GM19351 (cell line): ENCODE measurements around the gene PLEKHA6.
"Not testable (repeated sequence)": the region's sequence is repeated elsewhere in the genome, so short reads cannot be mapped to it uniquely, and the experiment has no call there.

Experiments
- ATAC-seq: cut with Tn5 transposase; IDR thresholded peaks from one replicate; pipeline ENCODE4 v1.9.1; 2021; ENCODE audit warnings: mild to moderate bottlenecking, moderate library complexity; ENCODE audit not compliant: unreplicated experiment

Gene PLEKHA6

GRCh38 chr1:204246876-204247275 is 112.9 kb downstream of the PLEKHA6 start:
- no peak for ATAC-seq

GRCh38 chr1:204242920-204243319 is 116.8 kb downstream of the PLEKHA6 start:
- no peak for ATAC-seq

GRCh38 chr1:204241914-204242313 is 117.8 kb downstream of the PLEKHA6 start:
- ATAC-seq, result no peak

- no peak for ATAC-seq
Observed at GRCh38 chr1:204241050-204241449, 118.7 kb downstream of the PLEKHA6 start.

DNA sequence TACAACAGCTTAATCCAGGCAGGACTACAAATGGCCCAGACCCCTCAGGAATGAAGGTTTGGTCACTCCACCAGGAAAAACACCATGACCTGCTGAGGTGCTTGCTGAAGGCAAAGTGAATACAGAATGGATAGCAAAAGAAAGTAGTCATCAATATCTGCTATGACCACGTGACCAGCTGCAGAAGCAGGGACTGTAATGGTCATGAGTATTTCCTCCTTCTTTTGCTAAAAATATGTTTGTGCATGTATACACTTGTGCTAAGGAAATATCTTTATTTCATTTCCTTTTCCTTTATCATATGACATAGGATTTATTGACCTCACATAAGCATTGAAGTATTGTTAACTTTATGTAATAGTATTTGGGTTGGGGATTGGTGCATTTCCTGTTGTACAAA is 119.5 kb downstream of the PLEKHA6 start:
- no peak for ATAC-seq

GRCh38 chr1:204239401-204239800 is 120.3 kb downstream of the PLEKHA6 start:
- not testable (repeated sequence) for ATAC-seq

DNA sequence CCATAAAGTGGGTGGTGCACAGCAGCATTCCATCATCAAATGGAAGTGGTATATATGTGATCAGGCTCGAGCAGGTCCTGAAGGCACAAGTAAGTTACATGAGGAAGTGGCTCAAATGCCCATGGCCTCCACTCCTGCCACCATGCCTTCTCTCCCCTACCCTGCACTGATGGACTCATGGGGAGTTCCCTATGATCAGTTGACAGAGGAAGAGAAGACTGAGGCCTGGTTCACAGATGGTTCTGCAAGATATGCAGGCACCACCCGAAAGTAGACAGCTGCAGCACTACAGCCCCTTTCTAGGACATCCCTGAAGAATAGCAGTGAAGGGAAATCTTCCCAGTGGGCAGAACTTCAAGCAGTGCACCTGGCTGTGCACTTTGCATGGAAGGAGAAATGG is 121.2 kb downstream of the PLEKHA6 start:
- ATAC-seq, result not testable (repeated sequence)

DNA sequence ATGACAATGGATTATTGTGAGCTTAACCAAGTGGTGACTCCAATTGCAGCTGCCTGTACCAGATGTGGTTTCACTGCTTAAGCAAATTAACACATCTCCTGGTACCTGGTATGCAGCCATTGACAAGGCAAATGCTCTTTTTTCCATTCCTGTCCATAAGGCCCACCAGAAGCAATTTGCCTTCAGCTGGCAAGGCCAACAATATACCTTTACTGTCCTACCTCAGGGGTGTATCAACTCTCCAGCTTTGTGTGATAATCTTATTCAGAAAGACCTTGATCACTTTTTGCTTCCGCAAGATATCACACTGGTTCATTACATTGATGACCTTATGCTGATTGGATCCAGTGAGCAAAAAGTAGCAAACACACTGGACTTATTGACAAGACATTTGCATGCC is 122.2 kb downstream of the PLEKHA6 start:
- not testable (repeated sequence) for ATAC-seq

- no peak for ATAC-seq
Observed at GRCh38 chr1:204232526-204232925, 127.2 kb downstream of the PLEKHA6 start.

GRCh38 chr1:204230211-204230610 is 129.5 kb downstream of the PLEKHA6 start:
- ATAC-seq, result no peak

DNA sequence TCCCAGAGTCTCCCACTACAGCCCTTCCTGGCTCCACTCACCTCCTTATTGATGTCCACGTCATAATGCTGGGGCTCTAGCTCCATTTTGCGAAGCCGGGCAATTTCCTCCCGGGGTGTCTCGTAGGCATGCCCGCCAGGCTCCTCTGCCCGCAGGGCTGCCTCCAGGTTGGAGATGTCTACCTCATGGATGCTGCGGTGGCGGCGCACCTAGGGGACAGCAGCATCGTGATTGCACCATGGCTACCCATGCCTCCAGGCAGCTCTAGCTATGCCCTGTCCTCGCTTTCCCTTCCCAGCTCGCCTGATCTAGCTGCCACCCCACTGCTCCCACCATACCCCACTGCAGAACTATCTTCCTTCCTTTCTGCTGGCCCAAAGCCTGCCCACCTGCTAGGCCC is 130.8 kb downstream of the PLEKHA6 start:
- ATAC-seq, result no peak

DNA sequence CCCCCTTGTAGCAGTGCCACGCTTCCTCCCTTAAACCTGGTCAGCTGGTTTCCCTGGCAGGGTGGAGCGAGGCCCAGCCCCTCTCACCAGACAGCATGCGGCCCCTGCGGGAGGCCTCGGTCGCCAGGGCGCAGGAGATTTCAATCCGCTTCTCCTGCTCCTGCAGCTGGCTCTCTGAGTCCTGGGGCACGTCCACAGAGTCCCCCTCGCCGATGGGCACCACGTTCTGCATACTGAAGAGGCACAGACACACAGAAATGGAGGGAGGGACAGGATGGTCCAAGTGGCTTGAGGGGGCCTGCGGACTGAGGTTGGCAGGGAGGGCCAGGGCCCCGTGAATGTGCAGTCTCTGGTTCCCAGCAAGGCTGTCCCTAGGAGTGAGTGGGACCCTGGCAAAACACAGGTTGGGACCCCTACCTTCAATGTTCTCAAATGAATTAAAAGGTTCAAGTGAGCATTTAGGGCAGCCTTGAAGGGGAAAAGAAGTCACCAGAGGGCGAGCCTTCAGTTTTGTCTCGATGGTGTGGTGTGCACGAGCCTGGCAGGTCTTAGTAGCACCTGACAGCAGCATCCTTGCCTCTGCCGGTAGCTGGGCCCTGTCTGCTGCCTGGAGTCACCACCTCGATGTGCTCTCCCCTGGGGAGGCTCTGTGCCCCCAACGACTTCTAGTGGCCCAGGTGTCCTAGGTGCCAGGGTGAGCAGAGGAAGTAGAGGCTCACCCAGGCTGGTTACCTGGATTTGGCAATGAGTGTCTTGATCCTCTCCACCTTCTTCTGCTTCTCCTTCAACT is 131.5 kb downstream of the PLEKHA6 start:
- no peak for ATAC-seq

DNA sequence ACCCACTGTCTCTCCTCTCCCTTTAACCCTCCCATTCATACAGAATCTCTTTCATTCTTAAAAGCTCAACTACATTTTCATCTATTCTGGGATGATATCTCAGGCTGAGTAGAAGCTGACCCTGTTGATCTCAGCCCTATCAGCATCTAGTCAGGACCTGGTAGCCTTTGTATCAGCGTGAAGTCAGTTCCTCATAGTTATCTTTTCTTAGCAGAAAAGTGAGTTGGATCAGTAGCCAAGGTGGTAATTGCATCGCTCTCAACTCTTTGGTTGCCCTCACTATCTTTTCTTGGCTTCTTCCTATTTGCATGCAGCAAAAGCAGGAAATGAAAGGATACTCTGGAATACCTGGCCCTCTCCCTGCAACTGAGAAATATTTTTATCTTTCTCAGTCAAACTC is 132.4 kb downstream of the PLEKHA6 start:
- ATAC-seq, result no peak

DNA sequence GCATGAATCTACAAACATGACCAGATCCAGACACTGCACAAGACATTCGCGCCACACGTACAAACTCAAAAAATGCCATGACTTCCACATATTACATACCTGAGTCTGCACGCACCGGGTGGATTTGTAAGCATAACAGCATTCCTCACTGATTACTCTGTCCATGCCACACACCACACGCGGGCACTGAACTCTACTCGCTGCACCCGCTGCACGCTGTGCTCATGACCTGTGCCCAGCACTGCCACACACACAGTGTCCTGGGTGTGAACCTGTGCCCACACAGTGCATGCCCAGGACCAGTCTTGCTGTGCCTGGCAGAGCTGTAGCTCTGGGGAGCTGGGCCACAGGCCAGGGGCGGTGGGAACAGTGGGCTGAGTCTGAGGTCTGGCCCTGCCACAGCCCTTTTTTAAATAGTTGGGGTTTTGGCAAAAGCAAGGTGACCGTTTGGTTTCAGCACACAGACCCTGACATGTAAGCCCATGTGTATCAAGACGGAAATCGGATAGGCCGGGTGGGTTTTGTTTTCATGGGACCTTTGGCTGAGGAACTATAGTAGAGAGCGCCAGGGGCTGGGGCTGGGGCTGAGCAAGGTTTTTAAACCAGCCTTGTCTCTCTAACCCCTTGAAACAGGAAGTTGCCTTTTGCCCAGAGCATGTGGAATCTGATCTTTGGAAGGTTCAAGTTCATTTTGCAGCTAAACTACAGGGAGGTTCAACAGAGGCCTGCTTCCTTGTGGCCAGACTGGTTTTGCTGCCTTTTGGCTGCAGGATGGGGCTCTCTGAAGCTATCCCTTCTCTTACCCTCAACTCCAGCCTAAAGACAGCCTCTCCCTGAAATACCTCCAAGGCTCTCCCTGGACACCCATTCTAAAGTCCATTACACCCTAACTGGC is 133.6 kb downstream of the PLEKHA6 start:
- no peak for ATAC-seq

- no peak for ATAC-seq
Observed at GRCh38 chr1:204224655-204225054, 135.1 kb downstream of the PLEKHA6 start.

GRCh38 chr1:204223129-204223860 is 136.4 kb downstream of the PLEKHA6 start:
- no peak for ATAC-seq

DNA sequence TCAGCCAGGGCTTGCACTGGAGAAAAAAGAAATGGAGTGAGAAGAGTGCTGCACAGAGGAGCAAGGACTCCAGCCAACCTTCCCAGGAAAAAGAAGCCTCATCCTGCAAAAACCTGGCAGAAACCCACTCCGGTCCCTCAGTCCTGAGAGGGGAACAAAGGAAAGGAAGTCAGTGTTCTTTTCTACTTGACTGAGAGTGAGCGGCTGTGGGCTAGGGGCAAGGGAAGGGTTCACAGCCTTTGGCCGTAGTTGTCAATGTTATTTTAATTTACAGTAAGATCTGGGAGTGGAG is 137.0 kb downstream of the PLEKHA6 start:
- ATAC-seq, result no peak

DNA sequence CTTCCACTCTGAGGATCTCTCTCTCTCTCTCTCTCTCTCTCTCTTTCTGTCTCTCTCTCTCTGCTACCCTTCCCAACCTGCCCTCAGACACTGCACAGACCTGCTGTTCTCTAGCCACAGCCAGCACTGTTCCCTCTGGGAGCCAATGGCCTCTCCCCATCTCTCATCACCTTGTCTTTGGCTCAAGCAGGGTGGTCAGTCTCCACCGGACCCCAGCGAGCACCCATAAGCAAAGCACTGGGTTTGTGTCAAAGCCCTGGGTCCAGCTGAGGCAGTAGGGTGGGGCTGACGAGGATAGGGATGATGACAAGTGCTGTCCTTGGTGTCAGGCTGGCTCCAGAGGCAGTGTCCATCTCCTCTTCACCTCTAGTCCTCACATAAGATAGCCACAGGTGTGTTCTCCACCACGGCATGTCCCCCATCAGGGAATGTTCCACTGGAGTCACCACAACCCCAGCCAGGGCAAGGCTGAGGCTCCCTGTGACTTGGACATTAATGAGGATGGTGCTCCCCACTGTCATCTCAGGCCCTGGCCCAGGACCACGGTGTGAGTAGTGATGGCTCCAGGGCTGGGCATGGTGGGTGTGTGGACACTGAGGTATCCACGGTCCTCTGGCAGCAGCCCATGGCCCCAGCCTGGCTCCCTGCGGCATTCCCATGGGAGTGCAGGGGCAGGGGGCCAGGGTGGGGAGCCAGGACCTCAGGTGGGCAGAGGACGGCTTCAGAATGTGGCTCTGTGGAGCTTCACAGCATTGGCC is 137.5 kb downstream of the PLEKHA6 start:
- ATAC-seq, result no peak

DNA sequence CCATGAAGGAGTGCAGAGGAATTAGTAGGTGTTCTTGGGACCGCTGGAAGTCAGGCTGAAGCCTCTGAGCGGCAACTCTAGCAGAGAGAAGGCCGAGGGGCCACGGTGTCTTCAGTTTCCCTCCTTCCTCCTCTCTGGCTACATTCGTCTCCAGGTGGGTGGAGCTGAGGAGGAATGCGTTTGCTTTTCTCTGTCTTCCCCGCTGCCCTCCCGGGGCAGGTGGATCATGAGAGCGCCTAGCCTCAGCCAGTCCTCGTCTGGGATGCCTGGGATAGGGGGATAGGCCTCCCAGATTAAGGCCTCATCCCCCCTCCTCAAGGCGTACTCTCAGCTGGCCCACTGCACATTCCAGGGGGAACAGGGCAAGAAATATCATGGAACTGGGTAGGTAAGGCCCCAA is 138.5 kb downstream of the PLEKHA6 start:
- no peak for ATAC-seq

DNA sequence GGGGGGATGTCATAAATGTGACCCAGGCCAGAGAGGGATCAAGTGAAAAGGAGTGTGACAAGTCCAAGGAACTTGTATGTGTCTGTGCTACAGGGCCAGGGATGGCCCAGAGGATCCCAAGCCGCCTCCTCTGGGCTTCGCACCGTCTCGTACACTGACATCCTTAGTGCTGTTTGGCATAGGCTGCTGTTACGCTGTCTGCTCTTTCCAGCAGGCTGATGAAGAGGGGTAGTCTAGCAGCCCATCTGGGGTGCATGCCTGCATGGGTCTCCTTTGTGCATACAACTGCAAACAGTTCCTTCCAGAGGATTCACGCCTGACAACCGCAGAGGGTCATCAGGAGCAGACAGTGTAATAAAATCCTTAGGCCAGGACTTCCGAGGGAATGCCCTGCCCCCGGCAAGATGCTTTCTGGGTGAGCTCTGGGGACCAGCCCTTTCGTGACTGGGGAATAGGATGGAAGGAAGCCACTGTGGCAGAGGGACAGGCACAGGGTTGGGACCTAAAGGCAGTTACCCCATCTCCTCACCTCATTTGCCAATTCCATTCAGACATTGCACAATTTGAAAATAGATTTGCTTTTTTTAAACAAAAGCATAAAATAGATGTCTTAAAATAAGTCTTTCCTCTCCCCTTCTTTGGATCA is 139.6 kb downstream of the PLEKHA6 start:
- no peak for ATAC-seq
